ENCODE data around the gene C1QBP. TPM values are rescaled to one million over a fixed set of nuclear protein-coding genes. Genes with fewer than 3 reads are reported as not detected.

The C1QBP gene
- total and polyA plus RNA-seq, 2 of the 4 experiments (the other 2 are of a cell fraction), result 172 to 173 TPM

DNA sequence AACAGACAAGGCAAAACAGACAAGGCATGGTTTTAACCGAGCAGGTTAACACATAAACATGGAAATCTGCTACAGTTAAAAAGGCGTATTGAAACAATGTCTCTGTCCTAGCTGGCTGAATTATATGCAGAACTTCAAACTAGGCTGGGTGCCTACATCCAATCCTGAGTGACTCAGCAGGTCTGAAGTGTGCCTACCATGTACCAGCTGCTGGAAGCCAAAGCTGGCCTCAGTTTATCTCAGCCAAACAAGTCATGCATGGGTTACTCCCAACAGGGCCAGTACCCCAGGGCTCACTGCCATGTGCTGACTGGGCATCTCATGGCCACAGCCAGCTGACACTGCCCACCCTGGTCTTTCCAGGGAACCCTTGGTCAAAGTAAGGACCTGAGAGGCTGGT is 4.0 kb downstream of the C1QBP start:
- Histone ChIP-seq H3K4me1 (ENCODE audit: control insufficient read depth, insufficient read depth, low read length) (peaks cover 7% of the 10 kb centered on the region), H3K9me3 (ENCODE audit: control insufficient read depth, insufficient read depth, low read length) (no peaks in the 10 kb centered on the region), H4K5ac (ENCODE audit: low read depth, low read length) (no peak overlapping the region), H3K56ac (ENCODE audit: extremely low read depth, insufficient read depth, low read length) (no peak overlapping the region), H3K4me3 (ENCODE audit: insufficient read depth, low read depth, low read length) (no peak overlapping the region), H3K9me1 (ENCODE audit: insufficient read depth, low read length) (peaks cover 10% of the 10 kb centered on the region; the same call in 1 of the 2 replicates), H2BK20ac (ENCODE audit: low read depth, low read length) (no peak overlapping the region), H2AFZ (replicated peaks; ENCODE audit: low read length, poor library complexity) (no peak overlapping the region), H3K27me3 (ENCODE audit: control insufficient read depth, insufficient read depth, low read length) (no peaks in the 10 kb centered on the region), H2BK15ac (ENCODE audit: low read depth, low read length) (no peak overlapping the region), H2AK5ac (ENCODE audit: low read depth, low read length) (no peak overlapping the region), H4K91ac (ENCODE audit: insufficient read depth, low read depth, low read length) (no peak overlapping the region), H2BK120ac (ENCODE audit: low read depth, low read length) (no peak overlapping the region), H3K14ac (replicated peaks; ENCODE audit: low read depth, low read length) (no peak overlapping the region), H3K9ac (ENCODE audit: low read depth, low read length) (no peak overlapping the region), H3K18ac (ENCODE audit: low read depth, low read length) (no peak overlapping the region), H3K36me3 (ENCODE audit: control insufficient read depth, insufficient read depth, low read length) (peaks cover 49% of the 10 kb centered on the region), H3K23ac (ENCODE audit: low read depth, low read length) (no peak overlapping the region), H2AK9ac (replicated peaks; ENCODE audit: low read depth, low read length, poor library complexity) (no peak overlapping the region), H3K79me1 (ENCODE audit: low read depth in 1 of 2, low read length in 2 of 2) (peaks cover 33 to 71% of the 10 kb centered on the region in 2 experiments), H4K20me1 (ENCODE audit: insufficient read depth, low read length) (peaks cover 15% of the 10 kb centered on the region), H3K27ac (ENCODE audit: insufficient read depth, low read length) (no peak overlapping the region), H4K8ac (ENCODE audit: low read depth in 2 of 2, low read length in 2 of 2) (no peak overlapping the region), H2BK5ac (ENCODE audit: low read depth, low read length, poor library complexity, severe bottlenecking) (peak overlapping the region; percentile 32), H3K4me2 (ENCODE audit: low read depth, low read length) (no peak overlapping the region), H3K4ac (ENCODE audit: low read depth, low read length) (no peak overlapping the region)
- DNase-seq, result no peak
- POLR2A ChIA-PET (ENCODE audit: unreplicated experiment), result no interaction called here
- WGBS, 2 experiments (ENCODE audit: extremely low coverage in 2 of 2, insufficient read length in 1 of 2), result 100% methylated on average over 2 of the region's 2 CpGs; no CpG with 5 or more reads in 1 of the 2 experiments
- intact Hi-C loops (cut with micrococcal nuclease) (no loop called here), in situ Hi-C loops (cut with MboI; ENCODE audit: low sequenced_read_pairs) (no loop called here), dilution Hi-C loops (cut with HindIII; ENCODE audit: low sequenced_read_pairs, unreplicated experiment) (no loop called here)
- BruUV-seq (replicated peaks), result no TSS peak
- no peak for TF ChIP-seq RFX5 (IDR thresholded peaks at IDR 0.05; ENCODE audit: low read depth, low read length)
- no peak for TF ChIP-seq MXI1 (IDR thresholded peaks at IDR 0.05; ENCODE audit: borderline replicate concordance, low read depth, low read length)
- no peak for TF ChIP-seq RAD21 (IDR thresholded peaks at IDR 0.05; ENCODE audit: low read length)
- TF ChIP-seq, protein P1, sequence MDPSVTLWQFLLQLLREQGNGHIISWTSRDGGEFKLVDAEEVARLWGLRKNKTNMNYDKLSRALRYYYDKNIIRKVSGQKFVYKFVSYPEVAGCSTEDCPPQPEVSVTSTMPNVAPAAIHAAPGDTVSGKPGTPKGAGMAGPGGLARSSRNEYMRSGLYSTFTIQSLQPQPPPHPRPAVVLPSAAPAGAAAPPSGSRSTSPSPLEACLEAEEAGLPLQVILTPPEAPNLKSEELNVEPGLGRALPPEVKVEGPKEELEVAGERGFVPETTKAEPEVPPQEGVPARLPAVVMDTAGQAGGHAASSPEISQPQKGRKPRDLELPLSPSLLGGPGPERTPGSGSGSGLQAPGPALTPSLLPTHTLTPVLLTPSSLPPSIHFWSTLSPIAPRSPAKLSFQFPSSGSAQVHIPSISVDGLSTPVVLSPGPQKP (IDR thresholded peaks at IDR 0.05; ENCODE audit: borderline replicate concordance, low read depth, low read length), result no peak
- no peak for TF ChIP-seq NFE2L2 (IDR thresholded peaks at IDR 0.05; ENCODE audit: low read depth, low read length)
- no peak for TF ChIP-seq RCOR1 (IDR thresholded peaks at IDR 0.05; ENCODE audit: insufficient replicate concordance, low read length)
- no peak for TF ChIP-seq SMC3 (IDR thresholded peaks at IDR 0.05; ENCODE audit: low read depth, low read length)
- no peak for TF ChIP-seq BHLHE40 (IDR thresholded peaks at IDR 0.05; ENCODE audit: low read depth, low read length)
- TF ChIP-seq, protein P2, sequence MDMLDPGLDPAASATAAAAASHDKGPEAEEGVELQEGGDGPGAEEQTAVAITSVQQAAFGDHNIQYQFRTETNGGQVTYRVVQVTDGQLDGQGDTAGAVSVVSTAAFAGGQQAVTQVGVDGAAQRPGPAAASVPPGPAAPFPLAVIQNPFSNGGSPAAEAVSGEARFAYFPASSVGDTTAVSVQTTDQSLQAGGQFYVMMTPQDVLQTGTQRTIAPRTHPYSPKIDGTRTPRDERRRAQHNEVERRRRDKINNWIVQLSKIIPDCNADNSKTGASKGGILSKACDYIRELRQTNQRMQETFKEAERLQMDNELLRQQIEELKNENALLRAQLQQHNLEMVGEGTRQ (IDR thresholded peaks at IDR 0.05; ENCODE audit: low read depth, low read length), result no peak
- TF ChIP-seq FOS (IDR thresholded peaks at IDR 0.05; ENCODE audit: low read depth, low read length), result no peak
- TF ChIP-seq MAFK (IDR thresholded peaks at IDR 0.05; ENCODE audit: low read depth, low read length), result no peak
- no peak for TF ChIP-seq CEBPB (IDR thresholded peaks at IDR 0.05; ENCODE audit: low read depth, low read length)
- TF ChIP-seq MAZ (IDR thresholded peaks at IDR 0.05; ENCODE audit: borderline replicate concordance, low read depth, low read length), result no peak
- no peak for TF ChIP-seq POLR2A (IDR thresholded peaks at IDR 0.05; ENCODE audit: low read depth, low read length)
- TF ChIP-seq, protein P3, sequence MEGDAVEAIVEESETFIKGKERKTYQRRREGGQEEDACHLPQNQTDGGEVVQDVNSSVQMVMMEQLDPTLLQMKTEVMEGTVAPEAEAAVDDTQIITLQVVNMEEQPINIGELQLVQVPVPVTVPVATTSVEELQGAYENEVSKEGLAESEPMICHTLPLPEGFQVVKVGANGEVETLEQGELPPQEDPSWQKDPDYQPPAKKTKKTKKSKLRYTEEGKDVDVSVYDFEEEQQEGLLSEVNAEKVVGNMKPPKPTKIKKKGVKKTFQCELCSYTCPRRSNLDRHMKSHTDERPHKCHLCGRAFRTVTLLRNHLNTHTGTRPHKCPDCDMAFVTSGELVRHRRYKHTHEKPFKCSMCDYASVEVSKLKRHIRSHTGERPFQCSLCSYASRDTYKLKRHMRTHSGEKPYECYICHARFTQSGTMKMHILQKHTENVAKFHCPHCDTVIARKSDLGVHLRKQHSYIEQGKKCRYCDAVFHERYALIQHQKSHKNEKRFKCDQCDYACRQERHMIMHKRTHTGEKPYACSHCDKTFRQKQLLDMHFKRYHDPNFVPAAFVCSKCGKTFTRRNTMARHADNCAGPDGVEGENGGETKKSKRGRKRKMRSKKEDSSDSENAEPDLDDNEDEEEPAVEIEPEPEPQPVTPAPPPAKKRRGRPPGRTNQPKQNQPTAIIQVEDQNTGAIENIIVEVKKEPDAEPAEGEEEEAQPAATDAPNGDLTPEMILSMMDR (conservative IDR thresholded peaks at IDR 0.05; ENCODE audit: low read depth, low read length), result no peak
- no peak for TF ChIP-seq CHD1 (IDR thresholded peaks at IDR 0.05; ENCODE audit: low read depth, low read length)
- no peak for ATAC-seq (ENCODE audit: low read depth)
- CTCF ChIA-PET, result no interaction called here
